ENCODE results near the gene PTHLH. TPM values are rescaled to one million over a fixed set of nuclear protein-coding genes. Genes with fewer than 3 reads are reported as not detected.

PTHLH gene
- total and polyA plus RNA-seq, 8 donors: 0.76 to 4.8 (median 3.6) TPM

DNA sequence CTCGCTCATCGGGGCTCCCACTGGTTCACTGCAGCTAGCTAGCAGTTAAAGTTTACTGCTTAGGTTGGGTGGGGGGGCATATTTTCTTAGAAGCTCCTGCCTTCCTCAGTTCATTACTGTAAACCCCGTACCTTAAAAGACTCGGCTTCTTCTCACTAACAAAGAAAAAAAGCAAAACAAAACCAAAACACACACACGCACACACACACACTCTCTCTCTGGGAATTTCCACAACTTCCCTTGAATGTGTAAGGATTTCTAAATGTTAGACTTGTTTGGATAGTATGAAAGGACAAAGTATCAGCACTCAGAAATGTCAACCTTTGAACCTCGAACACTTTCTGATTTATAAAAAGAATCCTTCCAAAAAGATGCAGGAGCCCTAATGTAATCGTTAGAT lies 927 bp downstream of the PTHLH start:
- Histone ChIP-seq H3K27me3 (peaks cover 54 to 100% of the 10 kb centered on the region in 2 donors), H3K36me3 (no peaks in the 10 kb centered on the region), H3K27ac (no peak overlapping the region), H3K9me3 (no peaks in the 10 kb centered on the region), H3K4me3 (no peak overlapping the region), H3K4me1 (peaks cover 14 to 25% of the 10 kb centered on the region in 2 donors)
- TF ChIP-seq, protein P1, sequence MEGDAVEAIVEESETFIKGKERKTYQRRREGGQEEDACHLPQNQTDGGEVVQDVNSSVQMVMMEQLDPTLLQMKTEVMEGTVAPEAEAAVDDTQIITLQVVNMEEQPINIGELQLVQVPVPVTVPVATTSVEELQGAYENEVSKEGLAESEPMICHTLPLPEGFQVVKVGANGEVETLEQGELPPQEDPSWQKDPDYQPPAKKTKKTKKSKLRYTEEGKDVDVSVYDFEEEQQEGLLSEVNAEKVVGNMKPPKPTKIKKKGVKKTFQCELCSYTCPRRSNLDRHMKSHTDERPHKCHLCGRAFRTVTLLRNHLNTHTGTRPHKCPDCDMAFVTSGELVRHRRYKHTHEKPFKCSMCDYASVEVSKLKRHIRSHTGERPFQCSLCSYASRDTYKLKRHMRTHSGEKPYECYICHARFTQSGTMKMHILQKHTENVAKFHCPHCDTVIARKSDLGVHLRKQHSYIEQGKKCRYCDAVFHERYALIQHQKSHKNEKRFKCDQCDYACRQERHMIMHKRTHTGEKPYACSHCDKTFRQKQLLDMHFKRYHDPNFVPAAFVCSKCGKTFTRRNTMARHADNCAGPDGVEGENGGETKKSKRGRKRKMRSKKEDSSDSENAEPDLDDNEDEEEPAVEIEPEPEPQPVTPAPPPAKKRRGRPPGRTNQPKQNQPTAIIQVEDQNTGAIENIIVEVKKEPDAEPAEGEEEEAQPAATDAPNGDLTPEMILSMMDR (IDR thresholded peaks at IDR 0.05): no peak
- ATAC-seq (no peak), DNase-seq (no peak)
- intact Hi-C loops (cut with DNase I): no loop called here

DNA sequence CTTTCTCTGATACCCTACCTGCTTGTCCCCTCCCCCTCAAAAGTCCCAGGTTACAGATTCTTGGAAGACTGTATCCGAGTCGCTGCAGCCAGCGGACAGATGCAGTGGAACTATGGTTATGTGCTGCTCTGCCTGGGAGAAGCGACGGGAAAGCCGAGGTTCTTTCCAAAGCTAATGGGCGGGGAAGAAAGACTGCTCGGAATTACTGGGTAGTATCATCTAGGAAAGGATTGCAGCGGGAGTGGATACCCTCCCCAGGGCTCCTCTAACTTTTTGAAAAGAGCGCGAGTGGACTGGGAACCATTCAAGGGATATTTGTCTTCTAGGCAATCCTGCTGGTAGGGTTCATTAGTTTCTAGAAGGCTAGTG lies 1.4 kb downstream of the PTHLH start:
- Histone ChIP-seq H3K4me3 (no peak overlapping the region), H3K27ac (no peak overlapping the region), H3K9me3 (no peaks in the 10 kb centered on the region), H3K36me3 (no peaks in the 10 kb centered on the region), H3K27me3 (peaks cover 49 to 100% of the 10 kb centered on the region in 2 donors), H3K4me1 (peaks cover 14 to 25% of the 10 kb centered on the region in 2 donors)
- ATAC-seq (no peak), DNase-seq (peak in 1 of 4 donors; percentile 13)
- intact Hi-C loops (cut with DNase I): no loop called here
- TF ChIP-seq, protein P1 (IDR thresholded peaks at IDR 0.05): no peak

DNA sequence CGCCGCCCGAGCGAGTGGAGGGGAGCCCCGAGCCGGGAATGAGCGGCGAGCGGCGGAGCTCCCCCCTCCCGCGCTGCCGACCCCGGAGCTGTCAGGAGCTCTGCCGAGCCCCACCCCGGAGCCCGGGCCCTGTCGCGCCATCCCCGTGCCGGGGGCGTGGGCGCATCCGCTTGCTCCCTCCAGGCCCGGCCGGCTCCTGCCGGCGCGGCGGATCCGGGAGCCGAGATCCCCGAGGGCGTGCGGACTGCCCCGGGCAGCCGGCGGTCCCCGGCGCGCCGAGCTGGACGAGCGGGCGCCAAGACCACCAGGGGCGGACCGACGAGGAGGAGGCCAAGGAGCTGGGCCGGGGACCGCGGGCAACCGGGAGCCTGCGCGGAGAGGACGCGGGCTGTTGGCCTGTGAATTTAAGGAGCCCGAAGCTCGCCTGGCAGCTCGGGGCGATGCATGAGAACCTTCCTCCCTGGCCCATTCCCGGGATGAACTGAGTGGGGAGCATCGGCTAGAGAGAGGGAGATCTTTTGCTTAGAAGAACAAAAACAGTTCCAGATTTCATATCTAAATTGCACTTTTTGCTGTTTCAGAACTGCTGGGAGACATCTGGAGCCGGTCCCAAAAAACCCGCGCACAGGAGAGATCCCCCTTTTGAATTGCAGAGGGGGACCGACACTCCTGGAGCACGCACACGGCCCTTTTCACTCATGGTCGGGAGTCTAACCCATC lies 2.0 kb downstream of the PTHLH start:
- DNase-seq (peak in 3 of 4 donors; percentile 32 to 74 (median 55)), ATAC-seq (peak; percentile 8)
- Histone ChIP-seq H3K27ac (no peak overlapping the region), H3K4me1 (peaks cover 14 to 25% of the 10 kb centered on the region in 2 donors), H3K36me3 (no peaks in the 10 kb centered on the region), H3K4me3 (peak overlapping the region; percentile 36), H3K27me3 (peaks cover 43 to 100% of the 10 kb centered on the region in 2 donors), H3K9me3 (no peaks in the 10 kb centered on the region)
- TF ChIP-seq, protein P1 (IDR thresholded peaks at IDR 0.05): no peak
- intact Hi-C loops (cut with DNase I): no loop called here

DNA sequence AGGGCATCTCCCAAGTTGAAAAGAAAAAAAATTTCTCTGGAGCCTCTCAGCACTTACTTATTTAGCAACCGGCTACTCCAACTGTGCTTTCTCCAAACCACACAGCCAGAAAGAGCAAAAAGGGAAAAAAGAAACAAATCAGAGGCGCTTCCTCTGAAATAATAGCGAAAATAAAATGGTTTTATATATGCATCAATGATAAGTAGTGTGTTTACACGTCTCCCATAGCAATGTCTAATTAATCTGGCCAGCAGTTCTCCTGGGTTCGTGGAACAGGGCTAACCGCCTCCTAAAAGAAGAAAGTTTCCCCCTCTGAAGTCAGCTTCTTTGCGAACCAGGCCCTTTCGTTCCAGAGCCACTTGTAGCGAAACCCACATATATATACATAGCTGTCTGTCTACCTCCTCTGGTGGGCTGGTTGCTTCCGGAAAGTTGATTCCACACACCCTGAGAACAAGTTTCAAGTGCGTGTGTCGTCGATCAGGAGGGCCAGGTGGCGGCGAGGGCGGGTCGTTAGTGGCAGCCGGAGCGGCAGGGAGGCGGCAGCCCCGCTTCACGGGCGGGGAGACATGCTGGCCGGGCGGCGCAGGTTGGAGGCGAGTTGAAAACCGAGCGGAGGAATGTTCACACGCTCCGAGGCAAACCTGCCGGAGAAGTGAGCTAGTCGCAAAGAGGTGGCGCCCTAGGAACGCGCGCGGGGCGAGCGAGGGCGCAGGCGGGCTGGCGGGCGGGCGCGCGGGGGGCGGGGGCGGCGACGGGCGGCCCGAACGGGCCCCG lies 2.7 kb downstream of the PTHLH start:
- no peak overlapping the region for H3K27ac ChIP-seq
- intact Hi-C loops (cut with DNase I): no loop called here
- ATAC-seq: peak; percentile 79
- TF ChIP-seq, protein P1 (IDR thresholded peaks at IDR 0.05): no peak
- H3K36me3 ChIP-seq: no peaks in the 10 kb centered on the region
- peak; percentile 42 to 83 (median 50) for DNase-seq
- H3K4me1 ChIP-seq: peaks cover 14 to 25% of the 10 kb centered on the region in 2 donors
- H3K27me3 ChIP-seq: peaks cover 36 to 98% of the 10 kb centered on the region in 2 donors
- peak overlapping the region; percentile 27 to 36 for H3K4me3 ChIP-seq
- no peaks in the 10 kb centered on the region for H3K9me3 ChIP-seq

All from left lung (tissue), 10 donors.